GM04504 (cell line): ENCODE data around the gene SLC22A1.
A peak's percentile ranks its signal among the peaks of the same experiment; 100 is the strongest.
"Not testable (repeated sequence)": the region's sequence is repeated elsewhere in the genome, so short reads cannot be mapped to it uniquely, and the experiment has no call there.

Source experiments
- DNase-seq: peaks from one replicate; pipeline ENCODE4 v3.0.0-alpha.2; 2012; ENCODE audit warnings: low read depth

SLC22A1 gene

DNA sequence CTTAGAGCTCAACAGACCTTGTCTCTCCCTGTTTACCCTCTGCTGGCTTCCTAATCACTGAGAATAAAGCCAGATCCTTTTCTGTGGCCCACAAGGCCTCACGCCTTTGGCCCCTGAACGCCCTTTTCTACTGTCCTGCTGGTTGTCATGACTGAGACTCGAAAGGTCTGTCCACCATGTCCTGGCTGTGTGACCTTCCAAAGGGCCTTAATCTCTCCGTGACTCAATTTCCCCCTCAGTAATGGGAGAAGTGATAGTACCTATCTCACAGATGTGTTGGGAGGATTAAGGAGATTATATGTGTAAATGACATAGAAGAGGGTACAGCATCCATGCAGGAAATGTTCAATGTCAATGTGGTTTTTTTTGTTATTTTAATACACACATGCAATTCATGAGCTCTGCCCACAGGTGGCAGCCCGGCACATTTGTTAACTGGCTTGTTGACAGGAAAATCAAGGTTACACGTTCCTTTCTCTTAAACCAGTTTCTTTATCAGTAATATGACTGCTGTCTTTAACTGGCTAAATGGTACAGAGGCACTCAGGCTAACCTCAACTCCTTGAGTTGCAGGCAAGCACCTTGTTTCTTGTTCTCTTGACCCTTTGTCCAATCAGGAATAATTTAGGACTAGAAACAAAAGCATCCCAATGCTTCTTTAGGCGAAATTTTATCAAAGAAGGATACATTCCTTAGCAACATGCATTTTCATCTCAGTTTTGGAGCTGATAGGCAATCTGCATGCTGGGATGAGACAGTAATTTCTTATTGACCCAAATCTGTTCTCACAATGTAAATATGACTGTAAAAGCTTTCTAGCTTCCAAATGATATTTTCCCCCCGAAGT, 16.6 kb downstream of the SLC22A1 start:
- peak; percentile 24 for DNase-seq

GRCh38 chr6:160138839-160139419, 17.3 kb downstream of the SLC22A1 start:
- DNase-seq: no peak

DNA sequence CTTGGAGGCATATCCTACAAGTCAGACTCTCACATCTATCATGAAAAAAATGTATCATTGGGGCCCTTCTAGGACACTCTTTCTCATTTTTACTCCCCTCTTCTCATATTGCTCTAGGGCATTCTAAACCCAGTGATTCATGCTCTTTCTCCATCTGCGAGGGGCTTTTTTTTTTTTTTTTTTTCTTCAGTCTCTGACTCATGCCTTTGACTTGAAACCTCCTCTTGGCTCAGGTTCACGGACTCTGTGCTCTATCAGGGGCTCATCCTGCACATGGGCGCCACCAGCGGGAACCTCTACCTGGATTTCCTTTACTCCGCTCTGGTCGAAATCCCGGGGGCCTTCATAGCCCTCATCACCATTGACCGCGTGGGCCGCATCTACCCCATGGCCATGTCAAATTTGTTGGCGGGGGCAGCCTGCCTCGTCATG, 17.8 kb downstream of the SLC22A1 start:
- DNase-seq: peak; percentile 76

GRCh38 chr6:160140493-160140892, 18.9 kb downstream of the SLC22A1 start:
- DNase-seq: not testable (repeated sequence)

- DNase-seq: peak; percentile 29
These were observed 19.5 kb downstream of the SLC22A1 start for GRCh38 chr6:160141001-160141726.

- DNase-seq: no peak
These were observed 20.6 kb downstream of the SLC22A1 start for GRCh38 chr6:160142115-160142715.

DNA sequence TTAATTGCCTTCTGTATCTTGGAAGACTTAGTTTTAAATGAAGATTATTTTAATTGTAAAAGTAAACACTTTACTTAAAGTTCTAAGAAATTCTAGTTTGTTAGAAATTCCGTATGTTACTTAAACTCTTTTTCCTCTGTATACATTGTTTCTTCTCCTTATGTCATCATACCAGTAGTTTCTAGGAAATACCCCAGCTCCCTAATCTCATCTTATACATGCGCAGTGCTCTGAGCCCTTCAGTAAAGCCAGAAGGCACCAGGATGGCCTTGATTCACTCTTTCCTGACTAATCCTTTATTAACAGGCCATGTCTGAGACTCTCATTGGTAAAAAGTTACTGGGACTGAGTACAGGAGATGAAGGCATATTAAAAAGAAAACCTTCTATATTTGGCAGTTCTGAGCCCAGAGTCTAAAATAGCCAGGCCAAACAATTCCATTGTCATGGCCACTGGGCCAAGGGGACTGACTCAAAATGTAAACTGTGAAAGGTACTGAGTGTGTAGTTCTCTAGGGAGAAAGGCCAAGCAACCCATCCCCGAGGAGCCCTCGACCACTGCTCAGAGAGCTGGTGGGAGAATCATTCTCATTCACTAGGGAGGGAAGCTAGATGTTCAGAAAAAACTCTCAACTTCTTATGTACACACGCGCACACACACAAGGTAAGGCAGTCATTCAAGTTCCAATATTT, 25.0 kb downstream of the SLC22A1 start:
- no peak for DNase-seq

GRCh38 chr6:160147146-160147536, 25.5 kb downstream of the SLC22A1 start:
- DNase-seq: no peak

GRCh38 chr6:160154471-160154870, 32.9 kb downstream of the SLC22A1 start:
- DNase-seq: no peak

- no peak for DNase-seq
These were observed 35.2 kb downstream of the SLC22A1 start for GRCh38 chr6:160156842-160157241.

DNA sequence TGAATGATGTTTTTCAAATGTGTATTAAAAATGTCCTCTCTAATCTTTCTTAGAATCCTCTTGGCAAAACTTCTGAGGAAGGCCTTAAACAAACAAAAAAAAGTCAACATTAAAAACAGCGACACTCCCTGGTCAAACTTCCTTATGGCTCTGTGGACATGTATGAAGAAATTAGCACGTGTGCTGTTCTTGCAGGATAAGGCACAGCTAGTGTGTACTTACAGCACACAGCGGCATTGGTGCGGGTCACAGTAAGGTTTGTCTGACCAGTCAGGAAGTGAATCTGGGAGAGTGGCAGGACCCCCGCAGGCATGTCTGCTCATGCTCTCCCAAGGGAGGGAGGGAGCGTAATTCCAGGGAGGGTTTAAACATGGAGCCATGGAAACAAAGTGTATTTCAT, 38.8 kb downstream of the SLC22A1 start:
- no peak for DNase-seq

- no peak for DNase-seq
These were observed 39.5 kb downstream of the SLC22A1 start for GRCh38 chr6:160160929-160161646.

DNA sequence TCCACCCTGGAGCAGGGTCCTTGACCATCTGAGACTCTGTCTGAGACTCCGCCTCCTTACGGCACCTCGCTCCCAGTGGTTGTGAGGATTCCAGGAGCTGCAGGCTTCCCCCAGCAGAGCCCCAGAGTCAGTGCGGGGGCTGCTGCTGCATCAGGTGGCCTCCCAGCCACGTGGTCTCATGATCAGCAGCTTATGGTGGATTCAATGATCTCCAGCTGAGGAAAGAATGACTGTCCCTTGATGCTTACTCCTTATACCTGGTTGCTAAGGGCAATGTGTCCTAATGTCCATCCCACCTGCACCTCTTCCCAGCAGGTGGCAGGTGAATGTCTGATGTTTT, 40.0 kb downstream of the SLC22A1 start:
- no peak for DNase-seq

- DNase-seq: no peak
These were observed 40.5 kb downstream of the SLC22A1 start for GRCh38 chr6:160162030-160162566.

DNA sequence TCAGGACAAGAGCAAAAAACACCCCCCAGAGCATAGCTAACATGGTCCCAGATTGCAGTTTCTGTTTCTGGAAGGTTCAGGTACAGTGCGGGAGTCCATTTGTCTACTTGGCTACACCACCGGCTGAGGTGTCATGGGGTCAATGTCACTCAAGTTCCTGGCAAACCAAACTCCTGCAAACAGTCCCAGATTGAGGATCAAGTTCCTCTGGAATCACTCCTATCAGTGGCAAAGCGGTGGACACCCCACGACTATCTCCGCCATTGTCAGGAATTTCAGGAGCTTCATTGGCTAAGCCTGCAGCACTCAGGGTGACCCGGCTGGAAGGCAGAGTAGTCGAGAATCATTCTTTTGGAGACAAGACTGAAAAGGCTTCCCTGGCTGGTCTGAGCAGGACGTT, 41.8 kb downstream of the SLC22A1 start:
- DNase-seq: no peak

DNA sequence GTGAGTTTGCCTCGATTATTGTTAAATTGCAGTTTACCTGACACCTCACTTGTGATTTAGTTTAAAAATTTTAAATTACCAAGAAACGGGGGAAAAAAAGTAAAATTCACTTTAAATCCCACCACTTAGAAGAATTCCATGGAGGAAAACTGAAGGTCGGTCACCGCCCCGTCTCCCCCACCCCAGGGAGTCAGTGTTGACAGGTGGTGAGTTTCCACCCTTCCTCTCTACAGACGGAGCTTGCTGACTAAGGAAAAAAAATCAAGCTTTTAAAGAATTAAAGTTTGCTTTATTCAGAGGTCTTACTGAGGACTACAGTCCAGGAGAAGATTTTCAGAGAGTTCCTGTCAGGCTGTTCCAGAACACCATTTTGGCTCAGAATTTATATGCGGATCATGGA, 42.3 kb downstream of the SLC22A1 start:
- no peak for DNase-seq

DNA sequence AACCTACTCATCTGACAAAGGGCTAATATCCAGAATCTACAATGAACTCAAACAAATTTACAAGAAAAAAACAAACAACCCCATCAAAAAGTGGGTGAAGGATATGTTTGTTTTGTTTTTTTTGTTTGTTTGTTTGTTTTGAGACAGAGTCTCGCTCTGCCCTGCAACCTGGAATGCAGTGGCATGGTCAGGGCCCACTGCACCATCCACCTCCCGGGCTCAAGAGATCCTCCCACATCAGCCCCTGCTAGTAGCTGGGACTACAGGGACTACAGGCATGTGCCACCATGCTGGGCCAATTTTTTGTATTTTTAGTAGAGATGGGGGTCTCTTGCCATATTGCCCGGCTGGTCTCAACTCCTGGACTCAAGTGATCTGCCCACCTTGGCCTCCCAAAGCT, 44.3 kb downstream of the SLC22A1 start:
- not testable (repeated sequence) for DNase-seq

DNA sequence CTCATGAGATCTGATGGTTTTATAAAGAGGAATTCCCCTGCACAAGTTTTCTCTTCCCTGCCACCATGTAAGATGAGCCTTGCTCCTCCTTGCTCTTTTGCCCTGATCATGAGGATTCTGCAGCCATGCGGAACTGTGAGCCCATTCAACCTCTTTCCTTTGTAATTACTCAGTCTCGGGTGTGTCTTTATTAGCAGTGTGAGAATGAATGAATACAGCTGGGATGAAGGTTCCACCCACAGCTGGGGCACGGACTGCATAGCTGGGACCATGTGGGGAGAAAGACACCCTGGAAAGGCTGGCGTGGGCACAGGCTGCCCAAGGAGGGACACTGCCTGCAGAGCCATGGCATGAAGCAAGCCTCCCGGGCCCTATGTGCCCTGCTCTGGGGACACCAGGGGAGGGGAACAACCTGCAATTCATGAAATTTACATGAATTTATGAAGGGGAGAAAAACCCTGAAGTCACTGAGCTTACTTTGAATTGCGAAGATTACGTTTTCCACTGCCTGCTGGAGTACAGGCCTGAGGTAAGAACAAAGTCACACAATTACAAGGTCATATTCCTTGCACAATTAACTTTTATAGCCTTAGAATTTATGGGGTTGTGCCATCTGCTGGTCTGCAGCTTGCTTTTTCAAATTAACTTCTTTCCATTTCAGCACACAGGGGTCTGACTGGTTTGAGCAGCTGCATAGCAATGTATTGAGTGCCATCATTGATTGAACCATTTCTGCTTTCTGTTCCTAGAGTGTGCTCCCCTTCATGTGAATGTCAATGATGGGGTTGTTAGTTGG, 46.2 kb downstream of the SLC22A1 start:
- DNase-seq: no peak

GRCh38 chr6:160170018-160170680, 48.5 kb downstream of the SLC22A1 start:
- no peak for DNase-seq

GRCh38 chr6:160172704-160173103, 51.1 kb downstream of the SLC22A1 start:
- no peak for DNase-seq
